DND-41 (cell line): ENCODE measurements around the gene DSCAML1.

ENCODE experiments used
- EZH2 ChIP-seq: IDR thresholded peaks from 3 replicates; pipeline ENCODE4 v1.6.1; 2012; ENCODE audit warnings: borderline replicate concordance, low read depth, mild to moderate bottlenecking, moderate library complexity, low read length, inconsistent platforms; ENCODE audit not compliant: severe bottlenecking
- TF ChIP-seq, protein P1 (sequence below): IDR thresholded peaks from 2 replicates; pipeline ENCODE4 v1.5.1; 2012; ENCODE audit warnings: borderline replicate concordance, low read length, moderate library complexity, mild to moderate bottlenecking; ENCODE audit not compliant: poor library complexity, severe bottlenecking; ENCODE audit errors: extremely low read depth

DNA sequence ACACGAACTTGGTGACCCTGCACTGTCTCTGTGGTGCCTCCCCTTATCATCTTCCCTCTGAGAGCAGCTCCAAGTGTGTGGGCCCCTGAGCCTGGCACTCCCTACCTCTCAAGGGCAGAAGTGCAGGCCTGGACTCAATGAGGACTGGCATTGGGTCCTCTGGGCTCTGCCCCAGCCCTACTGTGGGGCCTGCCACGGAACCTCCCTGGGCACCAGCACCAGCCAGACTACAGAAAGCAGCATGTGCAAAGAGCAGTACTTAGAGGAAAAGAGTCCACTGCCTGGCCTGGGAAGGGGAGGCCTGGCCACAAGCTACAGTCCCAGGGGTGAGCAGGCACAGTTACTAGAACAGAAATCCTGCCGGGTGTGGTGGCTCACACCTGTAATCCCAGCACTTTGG, 222.5 kb downstream of the DSCAML1 start:
- TF ChIP-seq, protein P1, sequence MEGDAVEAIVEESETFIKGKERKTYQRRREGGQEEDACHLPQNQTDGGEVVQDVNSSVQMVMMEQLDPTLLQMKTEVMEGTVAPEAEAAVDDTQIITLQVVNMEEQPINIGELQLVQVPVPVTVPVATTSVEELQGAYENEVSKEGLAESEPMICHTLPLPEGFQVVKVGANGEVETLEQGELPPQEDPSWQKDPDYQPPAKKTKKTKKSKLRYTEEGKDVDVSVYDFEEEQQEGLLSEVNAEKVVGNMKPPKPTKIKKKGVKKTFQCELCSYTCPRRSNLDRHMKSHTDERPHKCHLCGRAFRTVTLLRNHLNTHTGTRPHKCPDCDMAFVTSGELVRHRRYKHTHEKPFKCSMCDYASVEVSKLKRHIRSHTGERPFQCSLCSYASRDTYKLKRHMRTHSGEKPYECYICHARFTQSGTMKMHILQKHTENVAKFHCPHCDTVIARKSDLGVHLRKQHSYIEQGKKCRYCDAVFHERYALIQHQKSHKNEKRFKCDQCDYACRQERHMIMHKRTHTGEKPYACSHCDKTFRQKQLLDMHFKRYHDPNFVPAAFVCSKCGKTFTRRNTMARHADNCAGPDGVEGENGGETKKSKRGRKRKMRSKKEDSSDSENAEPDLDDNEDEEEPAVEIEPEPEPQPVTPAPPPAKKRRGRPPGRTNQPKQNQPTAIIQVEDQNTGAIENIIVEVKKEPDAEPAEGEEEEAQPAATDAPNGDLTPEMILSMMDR = no peak
- TF ChIP-seq EZH2 = no peak
